HEK293T (cell line): ENCODE data around the gene TPI1.

Experiments used
- CTCF ChIA-PET: fragments of 350-600 bp; formaldehyde crosslinking; extraction: SDS; loops from one replicate; lab custom pipeline; 2021; ENCODE audit warnings: antibody characterized with exemption, inconsistent platforms; lab: Yijun Ruan, JAX
- POLR2A ChIA-PET: fragments of 350-600 bp; formaldehyde crosslinking; extraction: SDS; loops from one replicate; lab custom pipeline; 2020; ENCODE audit warnings: antibody characterized with exemption, inconsistent platforms; lab: Yijun Ruan, JAX
- DNase-seq: peaks from one replicate; pipeline ENCODE4 v3.0.0; 2012; ENCODE audit warnings: mixed read lengths; ENCODE audit errors: extremely low spot score
- ARNT ChIP-seq: fragments of 450-650 bp; IDR thresholded peaks from 2 replicates; pipeline ENCODE4 v1.6.1; 2017; ENCODE audit warnings: mild to moderate bottlenecking
- BHLHE40 ChIP-seq: fragments of 450-650 bp; IDR thresholded peaks from 2 replicates; pipeline ENCODE4 v1.6.1; 2016; ENCODE audit warnings: mild to moderate bottlenecking, moderate library complexity, borderline replicate concordance
- CTBP1 ChIP-seq: fragments of 450-650 bp; IDR thresholded peaks from 2 replicates; pipeline ENCODE4 v1.6.1; 2016; ENCODE audit warnings: borderline replicate concordance
- ELF4 ChIP-seq: fragments of 450-650 bp; IDR thresholded peaks from 2 replicates; pipeline ENCODE4 v1.6.1; 2017; ENCODE audit warnings: antibody characterized with exemption
- FOXA1 ChIP-seq: fragments of 450-650 bp; IDR thresholded peaks from 2 replicates; pipeline ENCODE4 v1.6.1; 2016; ENCODE audit warnings: mild to moderate bottlenecking
- FOXK2 ChIP-seq: fragments of 450-650 bp; IDR thresholded peaks from 2 replicates; pipeline ENCODE4 v1.6.1; 2016; ENCODE audit warnings: mild to moderate bottlenecking
- FOXM1 ChIP-seq: fragments of 450-650 bp; IDR thresholded peaks from 2 replicates; pipeline ENCODE4 v1.6.1; 2017; ENCODE audit warnings: mild to moderate bottlenecking, borderline replicate concordance
- HDGF ChIP-seq: fragments of 450-650 bp; IDR thresholded peaks from 2 replicates; pipeline ENCODE4 v1.6.1; 2017; ENCODE audit warnings: antibody characterized with exemption, borderline replicate concordance
- L3MBTL2 ChIP-seq: fragments of 450-650 bp; conservative IDR thresholded peaks from 2 replicates; pipeline ENCODE4 v1.6.1; 2016; ENCODE audit warnings: mild to moderate bottlenecking
- LEF1 ChIP-seq: fragments of 450-650 bp; IDR thresholded peaks from 2 replicates; pipeline ENCODE4 v1.6.1; 2017; ENCODE audit warnings: mild to moderate bottlenecking, borderline replicate concordance
- NFRKB ChIP-seq: fragments of 450-650 bp; IDR thresholded peaks from 2 replicates; pipeline ENCODE4 v1.6.1; 2016; ENCODE audit warnings: mild to moderate bottlenecking, moderate library complexity
- SP1 ChIP-seq: fragments of 450-650 bp; IDR thresholded peaks from 2 replicates; pipeline ENCODE4 v1.6.1; 2017
- SUZ12 ChIP-seq: fragments of 450-650 bp; IDR thresholded peaks from 2 replicates; pipeline ENCODE4 v1.6.1; 2016; ENCODE audit warnings: mild to moderate bottlenecking
- TARDBP ChIP-seq: fragments of 450-650 bp; IDR thresholded peaks from 2 replicates; pipeline ENCODE4 v1.6.1; 2016
- ZNF384 ChIP-seq: fragments of 450-650 bp; IDR thresholded peaks from 2 replicates; pipeline ENCODE4 v1.6.1; 2016
- TF ChIP-seq, protein P1 (sequence below): fragments of 450-650 bp; IDR thresholded peaks from 2 replicates; pipeline ENCODE4 v1.6.1; 2016

TPI1 gene

DNA sequence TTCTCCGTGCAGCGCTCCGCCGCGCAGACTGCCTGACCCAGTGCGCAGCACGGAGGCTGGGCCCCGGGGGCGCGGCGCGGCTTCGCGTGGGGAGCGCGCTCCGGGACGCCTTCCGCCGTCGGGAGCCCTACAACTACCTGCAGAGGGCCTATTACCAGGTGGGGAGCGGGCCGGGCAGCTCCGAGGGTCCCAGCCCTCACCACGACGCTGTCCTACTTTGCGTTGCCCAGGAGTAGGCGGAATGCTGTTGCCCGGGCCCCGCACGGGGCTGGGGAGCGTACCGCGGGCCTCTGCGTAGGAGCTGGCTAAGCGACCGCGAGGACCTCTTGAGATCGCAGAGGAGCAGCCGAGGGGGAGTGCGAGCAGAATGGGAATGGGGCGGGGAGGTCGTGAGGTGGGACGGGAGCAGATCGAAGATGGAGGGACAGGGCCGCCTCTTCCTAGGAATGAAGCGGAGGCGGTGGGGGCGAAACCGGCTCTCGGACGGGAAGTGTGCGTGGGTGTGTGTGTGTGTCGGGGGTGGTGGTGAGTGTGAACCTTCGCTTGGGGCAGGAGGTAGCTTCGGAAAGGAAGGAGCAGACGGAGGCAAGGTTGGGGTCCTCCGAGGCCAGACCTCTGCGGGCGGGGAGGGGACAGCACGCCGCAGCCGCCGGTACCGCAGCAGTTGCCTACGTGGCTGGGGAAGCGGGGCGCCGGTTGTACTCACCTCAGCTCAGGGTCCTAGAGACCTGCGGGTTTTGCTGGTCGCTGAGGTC lies 38.4 kb upstream of the TPI1 start:
- TF ChIP-seq BHLHE40 (no peak), FOXA1 (no peak), SUZ12 (no peak), ZNF384 (no peak), FOXK2 (no peak), NFRKB (no peak), ELF4 (no peak), TARDBP (no peak), LEF1 (no peak), L3MBTL2 (no peak), SP1 (no peak)
- CTCF ChIA-PET: interaction anchor here (0.6 to 1.2 kb wide), 4 partner anchors 23 to 163 kb away, joined by 3 to 6 read pairs (median 4); partner anchors contain the start of genes PTMS, SPSB2 and USP5
- POLR2A ChIA-PET: interaction anchor here (0.5 to 5.5 kb wide), 19 partner anchors 8 to 265 kb away, joined by 3 to 49 read pairs (median 4); partner anchors contain the start of genes C12orf57, CD4, CDCA3 and COPS7A
- peak; percentile 51 for DNase-seq

DNA sequence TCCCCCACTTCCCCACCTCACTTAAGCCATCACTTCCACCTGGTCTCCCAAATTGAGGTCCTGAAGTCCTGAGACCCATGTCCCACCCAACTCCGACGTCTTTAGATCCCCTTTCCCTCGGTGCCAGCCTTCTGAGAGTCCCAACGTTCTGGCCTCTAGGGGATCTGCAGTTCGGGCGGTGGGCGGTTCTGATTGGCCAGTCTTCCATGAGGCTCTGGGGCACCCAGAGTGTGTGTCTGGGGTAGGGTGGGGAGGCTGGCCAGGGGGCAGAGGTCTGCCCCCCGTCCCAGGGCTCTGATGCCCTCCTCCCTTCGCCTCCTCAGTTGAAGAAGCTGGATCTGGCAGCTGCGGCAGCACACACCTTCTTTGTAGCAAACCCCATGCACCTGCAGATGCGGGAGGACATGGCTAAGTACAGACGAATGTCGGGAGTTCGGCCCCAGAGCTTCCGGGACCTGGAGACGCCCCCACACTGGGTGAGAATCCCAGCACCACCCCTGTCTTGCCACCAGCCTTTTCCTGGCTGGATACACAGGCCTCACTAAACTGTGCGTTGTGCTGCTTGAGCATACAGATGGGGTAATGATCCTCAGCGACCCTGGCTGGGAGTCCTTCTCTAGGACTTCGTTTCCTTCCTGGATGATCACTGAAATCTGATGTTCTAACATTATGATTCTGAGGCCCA lies 37.7 kb upstream of the TPI1 start:
- TF ChIP-seq NFRKB (no peak), FOXK2 (no peak), CTBP1 (no peak), ARNT (no peak), ZNF384 (no peak), BHLHE40 (no peak), ELF4 (no peak), HDGF (no peak), L3MBTL2 (no peak), LEF1 (no peak), TARDBP (no peak), FOXA1 (no peak), FOXM1 (no peak)
- DNase-seq: no peak

DNA sequence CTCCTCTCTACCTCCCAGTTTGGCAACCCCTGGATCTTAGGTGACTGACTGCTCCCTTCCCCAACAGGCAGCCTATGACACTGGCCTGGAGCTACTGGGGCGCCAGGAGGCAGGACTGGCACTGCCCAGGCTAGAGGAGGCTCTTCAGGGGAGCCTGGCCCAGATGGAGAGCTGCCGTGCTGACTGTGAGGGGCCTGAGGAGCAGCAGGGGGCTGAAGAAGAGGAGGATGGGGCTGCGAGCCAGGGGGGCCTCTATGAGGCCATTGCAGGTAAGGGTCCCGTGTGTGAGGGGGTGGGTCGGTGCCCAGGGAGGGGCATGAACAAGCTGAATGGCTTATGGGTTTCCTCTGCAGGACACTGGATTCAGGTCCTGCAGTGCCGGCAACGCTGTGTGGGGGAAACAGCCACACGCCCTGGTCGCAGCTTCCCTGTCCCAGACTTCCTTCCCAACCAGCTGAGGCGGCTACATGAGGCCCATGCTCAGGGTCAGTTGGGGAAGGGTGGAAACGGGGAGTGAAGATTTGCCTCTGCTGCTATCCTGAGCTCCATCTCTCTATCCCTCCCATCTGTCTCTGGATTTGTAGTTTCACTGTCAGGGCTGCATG lies 36.9 kb upstream of the TPI1 start:
- POLR2A ChIA-PET: interaction anchor here (1.0 to 5.5 kb wide), 9 partner anchors 9 to 106 kb away, joined by 3 to 49 read pairs (median 4); partner anchors contain the start of genes CDCA3, COPS7A, GPR162 and MLF2
- DNase-seq: no peak
- CTCF ChIA-PET: interaction anchor here (1.1 to 2.1 kb wide), 2 partner anchors 42 to 76 kb away, joined by 6 read pairs; partner anchors contain the start of gene SPSB2
- TF ChIP-seq ARNT (no peak), BHLHE40 (no peak), FOXA1 (no peak), ELF4 (no peak)
- TF ChIP-seq, protein P1, sequence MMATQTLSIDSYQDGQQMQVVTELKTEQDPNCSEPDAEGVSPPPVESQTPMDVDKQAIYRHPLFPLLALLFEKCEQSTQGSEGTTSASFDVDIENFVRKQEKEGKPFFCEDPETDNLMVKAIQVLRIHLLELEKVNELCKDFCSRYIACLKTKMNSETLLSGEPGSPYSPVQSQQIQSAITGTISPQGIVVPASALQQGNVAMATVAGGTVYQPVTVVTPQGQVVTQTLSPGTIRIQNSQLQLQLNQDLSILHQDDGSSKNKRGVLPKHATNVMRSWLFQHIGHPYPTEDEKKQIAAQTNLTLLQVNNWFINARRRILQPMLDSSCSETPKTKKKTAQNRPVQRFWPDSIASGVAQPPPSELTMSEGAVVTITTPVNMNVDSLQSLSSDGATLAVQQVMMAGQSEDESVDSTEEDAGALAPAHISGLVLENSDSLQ: no peak

More for the DNA sequence above, 37.7 kb upstream of the TPI1 start:
- POLR2A ChIA-PET: interaction anchor here (0.7 to 5.5 kb wide), 15 partner anchors 8 to 266 kb away, joined by 3 to 49 read pairs (median 4); partner anchors contain the start of genes C12orf57, CD4, CDCA3 and COPS7A
- CTCF ChIA-PET: interaction anchor here (0.6 to 1.2 kb wide), 3 partner anchors 23 to 164 kb away, joined by 3 to 6 read pairs (median 4); partner anchors contain the start of genes SPSB2 and USP5

DNA sequence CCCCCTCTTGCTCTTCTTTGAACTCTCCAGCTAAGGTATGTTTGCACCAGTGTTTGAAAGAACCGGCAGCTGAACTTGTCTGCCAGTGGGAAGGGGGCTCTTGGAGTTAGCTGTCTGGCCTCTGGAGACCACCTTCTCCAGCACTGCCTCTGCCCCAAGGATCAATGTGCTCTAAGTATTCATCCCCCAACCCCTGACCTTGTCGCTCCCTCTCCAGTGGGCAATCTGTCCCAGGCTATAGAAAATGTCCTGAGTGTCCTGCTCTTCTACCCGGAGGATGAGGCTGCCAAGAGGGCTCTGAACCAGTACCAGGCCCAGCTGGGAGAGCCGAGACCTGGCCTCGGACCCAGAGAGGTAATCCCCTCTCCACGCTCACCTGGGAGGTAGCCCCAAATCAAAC lies 36.3 kb upstream of the TPI1 start:
- TF ChIP-seq FOXK2 (no peak), NFRKB (no peak), SUZ12 (no peak), ZNF384 (no peak), FOXM1 (no peak), ARNT (no peak), L3MBTL2 (no peak), HDGF (no peak), ELF4 (no peak), CTBP1 (no peak), LEF1 (no peak), FOXA1 (no peak)
- DNase-seq: no peak
- CTCF ChIA-PET: interaction anchor here (2.1 kb wide), 1 partner anchor 77 kb away, joined by 6 read pairs; no protein-coding TSS in a partner anchor
- POLR2A ChIA-PET: interaction anchor here (1.0 to 5.5 kb wide), 5 partner anchors 11 to 107 kb away, joined by 3 to 49 read pairs (median 4); partner anchors contain the start of genes CDCA3, COPS7A, MLF2 and USP5

DNA sequence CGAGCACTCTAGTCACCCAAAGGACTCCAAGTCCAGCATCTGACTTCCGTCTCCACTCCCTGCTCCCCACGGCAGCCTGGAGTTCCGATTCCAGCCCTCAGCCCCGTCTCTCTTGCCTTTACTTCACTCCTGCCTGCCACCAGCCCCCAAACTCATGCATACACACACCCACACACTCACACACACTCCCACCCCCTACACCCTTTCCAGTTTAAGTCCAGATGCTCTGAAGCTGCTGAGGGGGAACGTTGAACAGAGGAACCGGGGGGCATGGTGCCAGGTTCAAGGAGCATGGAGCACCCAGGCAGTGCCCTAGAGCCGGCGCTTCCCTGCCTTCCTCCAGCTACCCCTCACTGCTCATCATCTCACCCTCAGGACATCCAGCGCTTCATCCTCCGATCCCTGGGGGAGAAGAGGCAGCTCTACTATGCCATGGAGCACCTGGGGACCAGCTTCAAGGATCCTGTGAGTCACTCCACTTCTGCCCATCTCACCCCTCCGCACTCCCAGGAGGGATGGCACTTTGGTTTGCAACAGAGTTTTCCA lies 35.8 kb upstream of the TPI1 start:
- ChIA-PET CTCF (interaction anchor here (0.6 to 2.1 kb wide), 3 partner anchors 12 to 78 kb away, joined by 3 to 6 read pairs (median 5); no protein-coding TSS in a partner anchor), POLR2A (interaction anchor here (1.0 to 6.3 kb wide), 6 partner anchors 20 to 107 kb away, joined by 3 to 51 read pairs (median 8); partner anchors contain the start of genes CDCA3, COPS7A, MLF2 and USP5)
- TF ChIP-seq HDGF: no peak
- no peak for TF ChIP-seq SP1
- no peak for TF ChIP-seq FOXM1
- TF ChIP-seq, protein P1: no peak
- no peak for TF ChIP-seq SUZ12
- no peak for TF ChIP-seq L3MBTL2
- no peak for TF ChIP-seq LEF1
- TF ChIP-seq BHLHE40: no peak
- no peak for TF ChIP-seq ARNT
- TF ChIP-seq ZNF384: no peak
- no peak for TF ChIP-seq TARDBP
- no peak for TF ChIP-seq FOXK2
- TF ChIP-seq ELF4: no peak
- TF ChIP-seq CTBP1: no peak
- no peak for TF ChIP-seq FOXA1
- no peak for TF ChIP-seq NFRKB
- DNase-seq: no peak
